ENCODE results near the gene CFAP57.
A peak's percentile ranks its signal among the peaks of the same experiment; 100 is the strongest.
"Not testable (repeated sequence)": the region's sequence is repeated elsewhere in the genome, so short reads cannot be mapped to it uniquely, and the experiment has no call there.

The CFAP57 gene

DNA sequence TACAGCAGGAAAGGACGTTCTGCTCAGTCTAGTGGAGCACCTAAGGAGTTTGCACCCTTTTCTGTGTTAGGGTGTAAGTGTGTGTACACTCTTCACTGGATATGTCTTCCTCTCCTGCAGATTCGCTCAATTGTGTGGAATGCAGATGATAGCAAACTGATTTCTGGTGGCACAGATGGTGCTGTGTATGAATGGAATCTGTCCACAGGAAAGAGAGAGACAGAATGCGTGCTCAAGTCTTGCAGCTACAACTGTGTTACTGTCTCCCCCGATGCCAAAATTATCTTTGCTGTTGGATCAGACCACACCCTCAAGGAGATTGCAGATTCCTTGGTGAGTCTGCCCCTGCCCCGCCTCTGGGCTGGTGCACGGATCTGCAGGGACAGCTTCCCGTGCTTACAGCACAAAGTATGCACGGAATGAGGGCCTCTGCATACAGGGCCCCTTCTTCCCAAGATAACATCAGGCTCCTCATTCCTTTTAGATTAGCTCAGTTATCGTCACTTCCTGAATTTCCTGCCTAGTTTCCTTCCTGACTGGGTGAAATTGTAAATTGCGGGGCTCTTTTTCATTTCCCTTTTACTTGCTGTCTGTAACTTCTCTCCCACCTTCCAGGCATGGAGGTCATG is 34.6 kb downstream of the CFAP57 start:
- TF ChIP-seq, protein P1, sequence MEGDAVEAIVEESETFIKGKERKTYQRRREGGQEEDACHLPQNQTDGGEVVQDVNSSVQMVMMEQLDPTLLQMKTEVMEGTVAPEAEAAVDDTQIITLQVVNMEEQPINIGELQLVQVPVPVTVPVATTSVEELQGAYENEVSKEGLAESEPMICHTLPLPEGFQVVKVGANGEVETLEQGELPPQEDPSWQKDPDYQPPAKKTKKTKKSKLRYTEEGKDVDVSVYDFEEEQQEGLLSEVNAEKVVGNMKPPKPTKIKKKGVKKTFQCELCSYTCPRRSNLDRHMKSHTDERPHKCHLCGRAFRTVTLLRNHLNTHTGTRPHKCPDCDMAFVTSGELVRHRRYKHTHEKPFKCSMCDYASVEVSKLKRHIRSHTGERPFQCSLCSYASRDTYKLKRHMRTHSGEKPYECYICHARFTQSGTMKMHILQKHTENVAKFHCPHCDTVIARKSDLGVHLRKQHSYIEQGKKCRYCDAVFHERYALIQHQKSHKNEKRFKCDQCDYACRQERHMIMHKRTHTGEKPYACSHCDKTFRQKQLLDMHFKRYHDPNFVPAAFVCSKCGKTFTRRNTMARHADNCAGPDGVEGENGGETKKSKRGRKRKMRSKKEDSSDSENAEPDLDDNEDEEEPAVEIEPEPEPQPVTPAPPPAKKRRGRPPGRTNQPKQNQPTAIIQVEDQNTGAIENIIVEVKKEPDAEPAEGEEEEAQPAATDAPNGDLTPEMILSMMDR (IDR thresholded peaks at IDR 0.05; ENCODE audit: low read depth, low read length, missing control alignments): no peak
- no peak for DNase-seq (ENCODE audit: low read depth)
- H3K4me3 ChIP-seq (ENCODE audit: low read depth, low read length): no peak overlapping the region

GRCh38 chr1:43207229-43207853 is 35.2 kb downstream of the CFAP57 start:
- DNase-seq (ENCODE audit: low read depth): no peak
- no peak overlapping the region for H3K4me3 ChIP-seq (ENCODE audit: low read depth, low read length)

GRCh38 chr1:43208277-43208676 is 36.1 kb downstream of the CFAP57 start:
- not testable (repeated sequence) for H3K4me3 ChIP-seq (ENCODE audit: low read depth, low read length)

More at GRCh38 chr1:43207229-43207853, 35.2 kb downstream of the CFAP57 start:
- TF ChIP-seq, protein P1 (IDR thresholded peaks at IDR 0.05; ENCODE audit: low read depth, low read length, missing control alignments): no peak

DNA sequence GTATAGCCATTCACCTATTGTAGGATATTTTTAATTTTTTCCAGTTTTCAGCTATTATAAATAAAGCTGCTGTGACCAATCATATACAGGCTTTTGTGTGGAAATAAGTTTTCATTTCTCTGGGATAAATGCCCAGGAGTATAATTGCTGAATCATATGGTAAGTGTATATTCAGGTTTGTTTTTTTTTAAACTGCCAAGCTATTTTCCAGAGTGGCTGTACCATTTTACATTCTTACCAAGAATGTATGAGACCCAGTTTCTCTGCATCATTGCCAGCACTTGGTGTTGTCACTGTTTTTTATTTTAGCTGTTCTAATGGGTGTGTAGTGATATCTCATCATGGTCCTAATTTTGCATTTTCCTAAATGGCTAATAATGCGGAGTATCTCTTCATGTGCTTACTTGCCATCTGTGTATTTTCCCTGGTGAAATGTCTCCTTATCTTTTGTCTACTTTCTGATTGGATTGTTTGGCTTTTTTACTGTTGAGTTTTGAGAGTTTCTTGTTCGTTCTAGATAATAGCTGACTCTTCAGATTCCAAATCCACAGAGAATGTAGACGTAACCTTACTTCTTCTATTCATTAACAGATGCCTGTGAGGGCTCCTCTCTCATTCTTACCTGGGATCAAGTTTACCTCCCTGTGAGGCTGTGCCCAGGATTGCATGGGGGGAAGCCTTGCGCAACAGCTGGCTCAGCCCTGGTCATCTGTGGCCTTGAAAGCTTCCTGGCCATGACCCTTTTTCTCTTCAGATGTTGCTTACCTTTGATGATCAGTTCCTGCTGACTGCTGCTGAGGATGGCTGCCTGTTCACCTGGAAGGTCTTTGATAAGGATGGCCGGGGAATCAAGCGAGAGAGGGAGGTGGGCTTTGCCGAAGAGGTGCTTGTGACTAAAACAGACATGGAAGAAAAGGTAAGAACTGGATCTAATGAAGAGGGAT is 42.6 kb downstream of the CFAP57 start:
- DNase-seq (ENCODE audit: low read depth): no peak
- TF ChIP-seq, protein P1 (IDR thresholded peaks at IDR 0.05; ENCODE audit: low read depth, low read length, missing control alignments): no peak
- H3K4me3 ChIP-seq (ENCODE audit: low read depth, low read length): no peak overlapping the region

More at GRCh38 chr1:43208277-43208676, 36.1 kb downstream of the CFAP57 start:
- DNase-seq (ENCODE audit: low read depth): not testable (repeated sequence)

DNA sequence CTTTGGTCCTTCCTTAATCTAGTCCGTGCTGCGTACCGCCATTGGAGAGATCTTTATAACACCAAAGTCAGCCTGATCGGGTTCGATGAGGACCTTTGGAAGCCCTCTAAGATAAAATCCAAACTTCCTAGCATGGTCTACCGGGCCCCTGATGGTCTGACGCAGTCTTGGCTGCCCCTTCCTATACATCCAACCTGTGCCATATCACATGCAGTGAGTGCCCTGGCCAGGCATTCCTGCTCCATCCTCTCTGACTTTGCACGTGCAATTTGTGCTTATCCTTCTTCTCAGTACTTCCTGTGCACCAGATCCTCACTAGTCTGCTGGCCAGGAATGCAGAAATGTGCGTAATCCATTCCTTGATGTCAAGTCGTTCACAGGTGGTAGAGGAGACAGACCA is 45.6 kb downstream of the CFAP57 start:
- TF ChIP-seq, protein P1 (IDR thresholded peaks at IDR 0.05; ENCODE audit: low read depth, low read length, missing control alignments): no peak
- no peak overlapping the region for H3K4me3 ChIP-seq (ENCODE audit: low read depth, low read length)
- DNase-seq (ENCODE audit: low read depth): no peak

GRCh38 chr1:43220905-43221778 is 49.0 kb downstream of the CFAP57 start:
- TF ChIP-seq, protein P1 (IDR thresholded peaks at IDR 0.05; ENCODE audit: low read depth, low read length, missing control alignments): no peak
- DNase-seq (ENCODE audit: low read depth): peak; percentile 84
- no peak overlapping the region for H3K4me3 ChIP-seq (ENCODE audit: low read depth, low read length)
